Astrocyte of the cerebellum (primary cell): ENCODE results near the gene PTK7.

ENCODE experiments used
- DNase-seq: peaks from one replicate; pipeline ENCODE4 v3.0.0-alpha.2; 2011; ENCODE audit warnings: low read depth
- H3K4me3 ChIP-seq: 2 replicates; pipeline ENCODE4 v1.5.1; 2011; ENCODE audit warnings: mild to moderate bottlenecking, low read depth, low read length, moderate library complexity
- in situ Hi-C: cut with HindIII; loops from 2 replicates; pipeline ENCODE4 v1.10.0; 2017; ENCODE audit warnings: low sequenced_read_pairs
- TF ChIP-seq, protein P1 (sequence below): IDR thresholded peaks from 2 replicates; pipeline ENCODE4 v1.5.1; 2012; ENCODE audit warnings: low read length, low read depth, moderate library complexity, mild to moderate bottlenecking; ENCODE audit errors: missing control alignments

PTK7 gene

DNA sequence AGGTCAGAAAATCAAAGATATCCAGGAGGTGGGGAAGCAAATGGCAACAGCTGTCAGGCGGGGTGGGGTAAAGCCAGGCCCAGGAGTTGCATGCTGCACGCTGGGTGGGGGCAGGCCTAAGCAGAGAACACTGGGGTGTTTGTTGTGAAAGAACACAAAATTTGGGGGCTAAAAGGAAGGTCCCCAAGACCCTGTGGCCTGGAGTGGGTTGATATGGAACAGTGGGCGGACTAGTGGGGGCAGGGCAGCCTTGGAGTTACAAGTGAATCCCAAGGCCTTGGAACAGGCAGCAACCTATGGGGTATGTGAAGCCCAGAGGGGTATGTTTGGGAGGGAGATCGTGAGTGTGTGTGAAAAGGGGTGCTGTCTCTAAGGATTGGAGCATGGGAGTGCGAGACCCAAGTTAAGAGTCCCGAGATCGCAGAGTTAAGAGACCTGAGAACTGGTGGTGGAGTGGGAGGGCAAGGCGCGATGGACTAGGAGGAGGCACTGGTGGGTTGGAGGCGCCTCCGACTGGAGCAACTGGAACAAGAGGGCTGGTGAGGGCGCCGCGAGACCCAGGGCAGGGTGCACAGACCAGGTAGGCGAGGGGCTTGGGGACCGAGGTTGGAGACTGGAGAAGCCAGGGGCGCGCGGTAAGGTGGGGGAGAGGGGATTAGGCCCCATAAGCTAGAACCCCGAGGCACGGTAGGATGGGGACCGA lies 23.1 kb upstream of the PTK7 start:
- H3K4me3 ChIP-seq, result peak overlapping the region; percentile 85
- DNase-seq, result no peak
- TF ChIP-seq, protein P1, sequence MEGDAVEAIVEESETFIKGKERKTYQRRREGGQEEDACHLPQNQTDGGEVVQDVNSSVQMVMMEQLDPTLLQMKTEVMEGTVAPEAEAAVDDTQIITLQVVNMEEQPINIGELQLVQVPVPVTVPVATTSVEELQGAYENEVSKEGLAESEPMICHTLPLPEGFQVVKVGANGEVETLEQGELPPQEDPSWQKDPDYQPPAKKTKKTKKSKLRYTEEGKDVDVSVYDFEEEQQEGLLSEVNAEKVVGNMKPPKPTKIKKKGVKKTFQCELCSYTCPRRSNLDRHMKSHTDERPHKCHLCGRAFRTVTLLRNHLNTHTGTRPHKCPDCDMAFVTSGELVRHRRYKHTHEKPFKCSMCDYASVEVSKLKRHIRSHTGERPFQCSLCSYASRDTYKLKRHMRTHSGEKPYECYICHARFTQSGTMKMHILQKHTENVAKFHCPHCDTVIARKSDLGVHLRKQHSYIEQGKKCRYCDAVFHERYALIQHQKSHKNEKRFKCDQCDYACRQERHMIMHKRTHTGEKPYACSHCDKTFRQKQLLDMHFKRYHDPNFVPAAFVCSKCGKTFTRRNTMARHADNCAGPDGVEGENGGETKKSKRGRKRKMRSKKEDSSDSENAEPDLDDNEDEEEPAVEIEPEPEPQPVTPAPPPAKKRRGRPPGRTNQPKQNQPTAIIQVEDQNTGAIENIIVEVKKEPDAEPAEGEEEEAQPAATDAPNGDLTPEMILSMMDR, result no peak
- in situ Hi-C loops, result no loop called here

GRCh38 chr6:43053545-43054205 lies 22.4 kb upstream of the PTK7 start, which contains the start of gene CUL7:
TSS of gene CUL7 (minus strand) at chr6:43053851. CDS start at chr6:43052788, 1,063 bp downstream.
- DNase-seq, result peak; percentile 80
- peak within 1 kb of the TSS; percentile 85 for H3K4me3 ChIP-seq
- in situ Hi-C loops, result no loop called here
- TF ChIP-seq, protein P1, result no peak

DNA sequence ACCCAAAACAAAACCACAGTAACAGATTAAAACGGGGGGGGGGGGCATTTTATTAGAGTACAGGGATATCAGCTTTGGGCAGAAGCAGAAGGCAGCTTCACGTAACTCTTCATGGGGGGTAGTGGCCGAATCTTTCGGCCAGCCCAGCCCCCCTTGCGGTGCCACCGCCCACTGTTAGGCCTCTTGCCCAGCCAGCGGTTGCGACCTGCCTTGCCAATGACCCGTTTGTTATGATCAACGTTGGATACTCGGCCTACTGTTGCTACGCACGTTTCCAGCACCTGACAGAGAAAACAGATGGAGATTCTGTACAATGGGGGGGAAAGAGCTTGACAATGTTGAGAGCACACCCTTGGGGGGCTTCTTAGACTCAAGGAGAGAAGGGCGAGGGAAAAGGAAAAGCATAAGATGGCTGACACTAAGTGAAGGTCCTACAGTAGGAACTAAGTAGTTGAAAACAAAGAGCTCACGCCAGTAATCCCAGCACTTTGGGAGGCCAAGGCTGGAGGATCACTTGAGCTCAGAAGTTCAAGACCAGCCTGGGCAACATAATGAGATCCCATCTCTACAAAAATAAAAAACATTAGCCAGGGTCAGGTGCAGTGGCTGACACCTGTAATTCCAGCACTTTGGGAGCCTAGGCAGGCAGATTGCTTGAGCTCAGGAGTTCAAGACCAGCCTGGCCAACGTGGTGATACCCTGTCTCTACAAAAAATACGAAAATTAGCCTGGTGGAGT lies 21.7 kb upstream of the PTK7 start:
- peak overlapping the region; percentile 85 for H3K4me3 ChIP-seq
- in situ Hi-C loops, result no loop called here
- DNase-seq, result no peak
- TF ChIP-seq, protein P1, result no peak

- H3K4me3 ChIP-seq, result no peak overlapping the region
- DNase-seq, result no peak
- in situ Hi-C loops, result no loop called here
- TF ChIP-seq, protein P1, result no peak
Measured at GRCh38 chr6:43055966-43056365, 20.1 kb upstream of the PTK7 start.

- in situ Hi-C loops, result no loop called here
- DNase-seq, result no peak
- TF ChIP-seq, protein P1, result no peak
- peak overlapping the region; percentile 83 for H3K4me3 ChIP-seq
Measured at GRCh38 chr6:43058531-43058930, 17.6 kb upstream of the PTK7 start.

DNA sequence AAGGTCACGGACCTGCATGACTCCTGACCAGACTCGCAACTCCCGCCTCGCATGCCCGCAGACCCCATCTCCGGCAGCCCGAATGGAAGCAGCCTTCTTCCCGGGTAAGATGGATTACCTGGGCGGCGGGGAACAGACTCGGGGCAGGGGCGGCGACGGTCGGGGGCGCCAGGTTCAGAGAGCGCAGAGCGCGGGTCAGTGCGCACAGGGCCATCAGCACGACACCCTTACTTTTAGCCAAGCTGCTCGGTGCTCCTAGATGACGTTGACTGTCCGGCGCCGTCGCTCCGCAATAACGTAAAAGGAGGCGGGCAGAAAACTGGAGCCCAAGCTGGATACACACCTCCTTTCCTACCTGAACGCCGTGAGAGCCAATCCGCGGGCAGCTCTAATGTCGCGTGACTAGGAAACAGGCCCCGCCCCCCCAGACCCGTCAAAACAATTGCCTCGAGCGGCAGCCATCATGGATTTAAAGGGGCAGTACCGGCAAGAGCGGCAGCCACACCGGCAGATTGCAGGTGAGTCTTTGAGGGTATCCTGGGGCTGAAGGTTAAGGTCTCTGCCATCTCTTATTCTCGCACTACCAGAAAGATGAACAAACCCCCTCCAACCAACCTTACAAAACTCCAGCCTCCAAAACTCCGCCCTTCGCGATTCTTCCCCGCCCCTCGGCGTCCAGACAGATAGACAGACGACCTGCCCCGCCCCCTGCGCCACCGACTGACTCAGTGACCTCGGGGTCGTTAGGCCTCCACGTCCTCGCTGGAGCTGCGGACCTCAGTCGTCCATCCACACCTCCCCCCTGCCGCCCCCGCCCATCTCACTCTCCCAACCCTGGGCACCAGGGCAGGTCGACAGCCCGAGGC lies 16.7 kb upstream of the PTK7 start, which contains the start of the genes KLC4 and MRPL2:
Gene KLC4 (plus strand): TSS at position 464 of the 866 bp plus-strand sequence. CDS start 1,705 bp downstream, outside the sequence.
Gene MRPL2 (minus strand): TSS at position 267 of the 866 bp plus-strand sequence. CDS start 53 bp downstream, at position 214.
- DNase-seq, result peak; percentile 98
- in situ Hi-C loops, result no loop called here
- H3K4me3 ChIP-seq, result peak within 1 kb of the TSS; percentile 83
- TF ChIP-seq, protein P1, result no peak
